ENCODE measurements around the gene BNIPL.

BNIPL gene

DNA sequence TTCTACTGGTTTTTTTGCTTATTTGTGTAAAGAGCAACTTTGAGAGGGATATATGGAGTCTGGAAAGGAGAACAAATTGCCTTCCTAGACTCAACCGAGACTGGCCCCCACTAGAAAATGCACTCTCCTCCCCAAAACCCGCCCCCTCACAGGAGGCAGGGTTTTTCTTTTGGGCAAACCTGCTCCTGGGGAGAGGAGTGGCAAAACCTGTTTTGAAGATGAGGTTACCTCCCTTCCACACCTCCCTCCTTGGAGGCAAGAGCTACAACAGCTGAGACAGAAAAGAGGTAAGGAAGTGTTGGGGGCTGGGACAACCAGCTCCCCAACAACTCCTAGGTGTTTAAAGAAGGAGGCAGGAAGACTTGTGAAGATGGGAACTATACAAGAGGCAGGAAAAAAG lies at the start of gene BNIPL:
TSS of gene BNIPL (plus strand) at position 231 of the 400 bp plus-strand sequence. CDS start at position 371, 140 bp downstream.
- DNase-seq: no peak

GRCh38 chr1:150987924-150988323 lies 48.5 kb upstream of the BNIPL start:
- DNase-seq: no peak

- no peak for DNase-seq
Measured at GRCh38 chr1:150992626-150993025, 43.8 kb upstream of the BNIPL start.

GRCh38 chr1:150994248-150994647 lies 42.1 kb upstream of the BNIPL start:
- no peak for DNase-seq

GRCh38 chr1:150995460-150995859 lies 40.9 kb upstream of the BNIPL start:
- DNase-seq: no peak

GRCh38 chr1:150995896-150996295 lies 40.5 kb upstream of the BNIPL start:
- peak; percentile 34 for DNase-seq

GRCh38 chr1:150997126-150997872 lies 39.1 kb upstream of the BNIPL start:
- no peak for DNase-seq

DNA sequence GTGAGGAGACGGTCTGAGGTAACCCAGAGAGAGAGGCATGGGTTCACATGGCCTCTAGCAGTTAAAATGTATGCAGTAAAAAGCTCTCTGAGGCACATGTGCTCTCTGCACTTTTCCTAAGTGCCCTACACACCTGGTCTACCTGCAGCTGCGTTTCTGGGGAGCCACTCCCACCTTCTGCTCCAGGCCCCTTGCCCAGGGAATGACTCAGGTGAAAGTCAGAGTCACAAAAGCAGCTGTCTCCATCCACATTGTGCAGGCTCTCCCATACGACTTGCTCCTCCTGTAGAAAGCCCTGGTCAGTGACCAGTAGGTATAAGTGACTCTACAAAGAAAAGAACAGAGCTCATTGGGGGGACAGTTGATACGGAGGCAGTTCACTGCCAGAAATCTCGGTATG lies 38.4 kb upstream of the BNIPL start:
- DNase-seq: no peak

- no peak for DNase-seq
Measured at GRCh38 chr1:150999051-150999674, 37.2 kb upstream of the BNIPL start.

- DNase-seq: no peak
Measured at GRCh38 chr1:150999926-151000325, 36.5 kb upstream of the BNIPL start.

- DNase-seq: no peak
Measured at GRCh38 chr1:151000408-151000807, 36.0 kb upstream of the BNIPL start.

DNA sequence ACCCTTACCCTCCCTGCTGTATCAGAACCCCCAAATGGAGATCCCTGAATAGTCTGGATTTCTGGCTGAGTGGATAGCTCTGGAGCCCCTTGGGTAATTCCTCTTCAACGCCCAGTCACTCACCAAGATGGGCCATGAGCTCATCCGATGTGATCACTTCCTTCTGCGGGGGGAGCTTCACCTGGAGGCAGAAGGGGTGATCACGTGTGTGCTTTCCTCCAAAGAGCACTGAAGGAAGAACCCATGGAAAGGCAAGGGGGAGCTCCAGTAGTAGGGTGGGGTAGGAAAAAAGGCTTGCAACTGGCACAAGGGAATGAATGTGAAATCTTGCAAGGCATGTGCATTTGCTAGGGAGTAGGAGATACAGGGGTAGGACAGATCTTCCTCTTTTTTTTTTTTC lies 34.8 kb upstream of the BNIPL start:
- no peak for DNase-seq

DNA sequence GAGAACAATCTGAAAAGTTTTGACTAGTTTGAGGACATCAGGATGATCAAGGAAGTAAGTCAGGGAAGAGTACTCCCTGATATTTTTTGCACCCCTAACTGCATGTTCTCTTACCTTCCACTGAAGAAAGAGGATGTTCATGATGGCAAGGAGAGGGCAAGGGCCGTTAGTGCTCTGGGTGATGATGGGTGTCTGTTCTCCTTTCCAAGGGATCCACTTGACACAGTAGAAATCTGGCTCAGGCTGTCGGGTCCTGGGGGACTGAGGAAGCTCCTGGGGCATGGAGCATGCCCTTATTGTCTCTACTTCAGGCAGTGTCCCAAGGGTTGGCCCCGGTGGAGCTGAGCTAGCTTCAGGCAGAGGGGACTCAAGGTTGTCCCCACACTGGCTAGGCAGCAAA lies 34.3 kb upstream of the BNIPL start:
- DNase-seq: no peak

GRCh38 chr1:151002611-151003010 lies 33.8 kb upstream of the BNIPL start:
- no peak for DNase-seq

- DNase-seq: no peak
Measured at GRCh38 chr1:151003180-151003579, 33.2 kb upstream of the BNIPL start.

DNA sequence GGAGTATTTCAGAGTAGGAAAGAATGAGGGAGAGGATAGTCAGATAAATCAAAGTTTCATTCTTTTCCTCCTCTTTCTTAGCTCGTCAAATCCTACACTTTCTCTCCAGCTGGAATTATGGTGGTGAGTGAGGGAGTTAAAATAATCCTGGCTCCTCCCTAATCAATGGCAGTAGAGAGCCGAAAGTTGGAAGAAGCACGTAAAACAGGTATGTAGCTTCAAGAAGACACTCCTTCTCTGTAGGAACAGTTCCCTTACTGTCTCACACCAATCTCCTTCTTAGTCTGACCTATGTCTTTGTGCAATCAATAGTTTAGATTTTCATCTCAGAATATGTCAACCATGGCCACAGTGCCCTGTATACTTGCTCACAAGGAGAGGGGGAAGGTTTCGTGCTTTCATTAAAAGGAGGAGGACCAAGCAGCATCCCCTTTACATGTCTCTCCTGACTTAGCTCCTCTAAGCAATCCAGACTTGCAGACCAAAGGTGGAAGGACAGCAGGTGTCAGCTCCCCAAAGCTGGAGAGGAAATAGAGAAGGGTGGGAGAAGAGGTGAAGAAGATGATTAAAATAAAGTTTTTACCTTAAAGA lies 30.6 kb upstream of the BNIPL start:
- no peak for DNase-seq

GRCh38 chr1:151006327-151007052 lies 29.9 kb upstream of the BNIPL start, which contains the start of gene MINDY1:
MINDY1 (minus strand) TSS chr1:151006902; CDS start chr1:151002617, 4,285 bp downstream.
- peak; percentile 76 for DNase-seq

- DNase-seq: no peak
Measured at GRCh38 chr1:151007853-151008243, 28.5 kb upstream of the BNIPL start.

- DNase-seq: peak; percentile 93
Measured at GRCh38 chr1:151008244-151009205, 27.9 kb upstream of the BNIPL start, which contains the start of gene PRUNE1. PRUNE1 (plus strand) TSS chr1:151008449; CDS start chr1:151008633, 184 bp downstream.

- no peak for DNase-seq
Measured at GRCh38 chr1:151009206-151009587, 27.2 kb upstream of the BNIPL start.

DNA sequence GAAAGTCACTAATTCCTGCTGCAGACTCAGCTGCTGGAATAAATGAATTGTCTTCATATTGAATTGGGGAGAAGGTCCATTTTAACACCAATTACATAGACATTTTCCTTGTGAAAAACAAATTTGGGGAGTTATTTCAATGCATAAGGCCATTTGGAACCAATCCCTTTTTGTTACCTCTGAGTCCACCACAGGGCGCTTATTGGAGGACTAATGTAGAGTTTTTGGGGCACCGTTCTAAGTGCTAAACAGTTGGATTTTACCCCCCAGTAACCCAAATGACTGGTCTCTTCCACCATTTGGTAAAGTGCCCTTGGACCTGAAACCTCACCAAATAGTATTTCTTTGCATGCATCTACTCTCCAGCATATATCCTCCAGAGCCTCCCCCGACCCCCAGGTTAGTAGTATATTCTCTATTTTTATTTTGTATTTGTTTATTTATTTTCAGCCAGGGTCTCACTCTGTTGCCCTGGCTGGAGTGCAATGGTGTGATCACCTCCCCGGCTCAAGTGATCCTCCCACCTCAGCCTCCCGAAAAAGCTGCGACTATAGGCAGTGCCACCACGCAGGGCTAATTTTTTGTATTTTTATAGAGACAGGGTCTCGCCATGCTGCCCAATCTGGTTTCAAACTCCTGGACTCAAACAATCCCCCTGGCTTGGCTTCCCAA lies 26.6 kb upstream of the BNIPL start:
- DNase-seq: no peak

DNA sequence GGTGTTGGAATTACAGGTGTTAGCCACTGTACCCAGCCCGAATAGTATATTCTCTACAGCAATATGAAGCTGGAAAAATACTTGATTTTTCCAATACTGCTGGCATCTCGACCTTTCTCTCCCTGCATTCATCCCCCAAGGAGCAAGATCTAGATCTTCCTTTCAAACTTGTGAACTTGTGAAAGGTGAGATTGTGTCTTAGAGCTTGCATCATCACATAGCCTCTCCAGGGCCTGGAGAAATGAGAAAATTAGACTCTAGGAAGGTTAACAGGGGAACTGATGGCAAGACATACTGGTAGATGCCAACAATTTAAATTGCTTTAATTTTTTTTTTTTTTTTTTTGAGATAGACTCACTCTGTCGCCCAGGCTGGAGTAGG lies 26.1 kb upstream of the BNIPL start:
- no peak for DNase-seq
